MM.1S (cell line): ENCODE data around the gene RFFL.

Experiments
- EZH2 ChIP-seq: fragments of 300-600 bp; sonication (generic); optimal IDR thresholded peaks from 2 replicates; pipeline ENCODE3; 2017; ENCODE audit warnings: low read depth, mild to moderate bottlenecking, antibody characterized with exemption, low read length, mixed read lengths
- TF ChIP-seq, protein P1 (sequence below): fragments of 300-600 bp; sonication (generic); IDR thresholded peaks from 2 replicates; pipeline ENCODE4 v1.5.1; 2016; ENCODE audit warnings: antibody characterized with exemption, low read length, mixed read lengths

DNA sequence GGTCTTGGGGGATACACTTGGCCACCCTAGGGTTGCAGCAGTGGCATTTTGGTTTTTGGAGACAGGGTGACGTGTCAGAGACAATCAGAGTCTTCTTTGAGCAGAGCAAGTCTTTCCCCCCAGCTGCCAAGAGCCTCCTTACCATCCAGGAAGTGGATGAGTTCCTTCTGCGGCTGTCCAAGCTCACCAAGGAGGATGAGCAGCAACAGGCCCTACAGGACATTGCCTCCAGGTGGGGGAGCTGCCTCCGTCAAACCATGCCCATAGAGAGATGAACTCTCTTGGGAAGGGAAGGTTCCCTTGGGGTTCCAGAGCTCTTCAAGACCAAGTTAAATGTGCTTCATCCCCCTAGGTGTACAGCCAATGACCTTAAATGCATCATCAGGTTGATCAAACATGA, 71.9 kb downstream of the RFFL start:
- TF ChIP-seq, protein P1, sequence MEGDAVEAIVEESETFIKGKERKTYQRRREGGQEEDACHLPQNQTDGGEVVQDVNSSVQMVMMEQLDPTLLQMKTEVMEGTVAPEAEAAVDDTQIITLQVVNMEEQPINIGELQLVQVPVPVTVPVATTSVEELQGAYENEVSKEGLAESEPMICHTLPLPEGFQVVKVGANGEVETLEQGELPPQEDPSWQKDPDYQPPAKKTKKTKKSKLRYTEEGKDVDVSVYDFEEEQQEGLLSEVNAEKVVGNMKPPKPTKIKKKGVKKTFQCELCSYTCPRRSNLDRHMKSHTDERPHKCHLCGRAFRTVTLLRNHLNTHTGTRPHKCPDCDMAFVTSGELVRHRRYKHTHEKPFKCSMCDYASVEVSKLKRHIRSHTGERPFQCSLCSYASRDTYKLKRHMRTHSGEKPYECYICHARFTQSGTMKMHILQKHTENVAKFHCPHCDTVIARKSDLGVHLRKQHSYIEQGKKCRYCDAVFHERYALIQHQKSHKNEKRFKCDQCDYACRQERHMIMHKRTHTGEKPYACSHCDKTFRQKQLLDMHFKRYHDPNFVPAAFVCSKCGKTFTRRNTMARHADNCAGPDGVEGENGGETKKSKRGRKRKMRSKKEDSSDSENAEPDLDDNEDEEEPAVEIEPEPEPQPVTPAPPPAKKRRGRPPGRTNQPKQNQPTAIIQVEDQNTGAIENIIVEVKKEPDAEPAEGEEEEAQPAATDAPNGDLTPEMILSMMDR, result no peak
- no peak for TF ChIP-seq EZH2
